Panc1 (cell line): Measurements from ENCODE around the gene DIAPH1. TPM values are rescaled to one million over a fixed set of nuclear protein-coding genes. Genes with fewer than 3 reads are reported as not detected.

Experiments
- ATAC-seq: fragments of 200-7000 bp; cut with Tn5 transposase; 2 replicates; pipeline ENCODE4 v1.9.1; 2020; ENCODE audit warnings: mild to moderate bottlenecking, moderate library complexity
- BruUV-seq: library from RNA; stranded (reverse); fragments of 400-500 nt; replicated peaks from 2 replicates; lab custom pipeline; 2021; lab: Mats Ljungman, UMichigan
- CTCF ChIA-PET: fragments of 300-600 bp; sonication (Branson Sonifier 250); formaldehyde crosslinking; loops from one replicate; lab custom pipeline; 2022; ENCODE audit warnings: antibody characterized with exemption; lab: Charles Lee
- POLR2A ChIA-PET: fragments of 300-600 bp; sonication (Branson Sonifier 250); formaldehyde crosslinking; loops from one replicate; lab custom pipeline; 2022; ENCODE audit warnings: antibody characterized with exemption; lab: Charles Lee
- DNase-seq: peaks from one replicate; pipeline ENCODE4 v3.0.0-alpha.2; 2010; ENCODE audit warnings: low read depth, low spot score
- H3K27ac ChIP-seq: 2 replicates; pipeline ENCODE4 v1.5.1; 2011; ENCODE audit warnings: mild to moderate bottlenecking, low read length, inconsistent platforms
- H3K27me3 ChIP-seq: fragments of 200-500 bp; sonication (Bioruptor generic); 2 replicates; pipeline ENCODE4 v1.6.0; 2014; ENCODE audit warnings: low read length, inconsistent platforms; ENCODE audit not compliant: control insufficient read depth, insufficient read depth
- H3K36me3 ChIP-seq: fragments of 200-500 bp; sonication (Bioruptor generic); 2 replicates; pipeline ENCODE4 v1.5.1; 2014; ENCODE audit warnings: inconsistent platforms, mild to moderate bottlenecking, low read length, moderate library complexity; ENCODE audit not compliant: control insufficient read depth, insufficient read depth
- H3K4me1 ChIP-seq: 2 replicates; pipeline ENCODE4 v1.5.1; 2011; ENCODE audit warnings: inconsistent platforms, mild to moderate bottlenecking, low read length, moderate library complexity; ENCODE audit not compliant: control insufficient read depth, insufficient read depth
- H3K4me3 ChIP-seq, 2 experiments: 2 replicates each; pipeline ENCODE4 v1.5.1; 2011 to 2012; ENCODE audit warnings: low read depth in 2 of 2, low read length in 2 of 2, mild to moderate bottlenecking in 2 of 2, inconsistent platforms in 1 of 2, moderate library complexity in 1 of 2
- H3K9me3 ChIP-seq: fragments of 200-500 bp; sonication (Bioruptor generic); 2 replicates; pipeline ENCODE4 v1.5.1; 2014; ENCODE audit warnings: low read depth, mild to moderate bottlenecking, inconsistent platforms, low read length, moderate library complexity; ENCODE audit not compliant: control insufficient read depth, insufficient read depth
- CTCF ChIP-seq: fragments of 450-650 bp; IDR thresholded peaks from 2 replicates; pipeline ENCODE4 v1.5.1; 2017; ENCODE audit warnings: mild to moderate bottlenecking
- POLR2AphosphoS5 ChIP-seq: IDR thresholded peaks from 2 replicates; pipeline ENCODE4 v1.6.1; 2012; ENCODE audit warnings: mild to moderate bottlenecking, low read depth, low read length, moderate library complexity
- REST ChIP-seq, 2 experiments: IDR thresholded peaks; 2 replicates each; pipeline ENCODE4 v1.6.1; 2011 to 2012; ENCODE audit warnings: low read depth in 2 of 2, control low read depth in 1 of 2, low read length in 1 of 2, mild to moderate bottlenecking in 1 of 2, moderate library complexity in 1 of 2; ENCODE audit not compliant: insufficient read depth in 1 of 2
- SIN3A ChIP-seq: IDR thresholded peaks from 2 replicates; pipeline ENCODE4 v1.6.1; 2012; ENCODE audit warnings: low read depth, mild to moderate bottlenecking, low read length, moderate library complexity, borderline replicate concordance; ENCODE audit not compliant: insufficient read depth
- TCF7L2 ChIP-seq: IDR thresholded peaks from 2 replicates; pipeline ENCODE4 v1.6.1; 2011; ENCODE audit warnings: mild to moderate bottlenecking, low read depth, low read length, inconsistent platforms
- in situ Hi-C: cut with HindIII; loops from 2 replicates; pipeline ENCODE4 v1.10.0; 2016; ENCODE audit warnings: low sequenced_read_pairs, low pct_unique_long_range_greater_than_20kb
- intact Hi-C: fragments of 100-400 bp; cut with micrococcal nuclease; formaldehyde crosslinking; loops from one replicate; pipeline ENCODE4 v1.10.0; 2022; ENCODE audit not compliant: unreplicated experiment
- total RNA-seq: library from RNA; stranded (reverse); gene quantifications from one replicate; pipeline ENCODE4 v1.2.1, GENCODE V29; 2021; ENCODE audit not compliant: unreplicated experiment

Gene DIAPH1
- total RNA-seq, 1 experiment from 2014 or later, result 155 TPM

GRCh38 chr5:141507387-141508091, 111.3 kb downstream of the DIAPH1 start:
- intact Hi-C loops, result no loop called here
- Histone ChIP-seq H3K4me3 (no peak overlapping the region), H3K27ac (no peak overlapping the region), H3K27me3 (no peaks in the 10 kb centered on the region), H3K9me3 (no peaks in the 10 kb centered on the region), H3K4me1 (peaks cover 2% of the 10 kb centered on the region; the same call in 1 of the 2 replicates), H3K36me3 (no peaks in the 10 kb centered on the region)
- POLR2A ChIA-PET, result interaction anchor here (0.6 to 0.7 kb wide), 3 partner anchors 15 to 48 kb away, joined by 3 to 5 read pairs (median 3); no protein-coding TSS in a partner anchor
- in situ Hi-C loops, result no loop called here
- DNase-seq (no peak), ATAC-seq (no peak)
- TF ChIP-seq TCF7L2 (no peak), SIN3A (no peak), REST (IDR thresholded peaks at IDR 0.05; ENCODE audit: insufficient read depth in 1 of 2, low read depth in 2 of 2, low read length in 1 of 2) (no peak), CTCF (no peak), POLR2AphosphoS5 (no peak)
- CTCF ChIA-PET, result interaction anchor here (0.6 to 1.2 kb wide), 3 partner anchors 17 to 90 kb away, joined by 3 to 5 read pairs (median 3); partner anchors contain the start of gene PCDHGB7
- no TSS peak for BruUV-seq

DNA sequence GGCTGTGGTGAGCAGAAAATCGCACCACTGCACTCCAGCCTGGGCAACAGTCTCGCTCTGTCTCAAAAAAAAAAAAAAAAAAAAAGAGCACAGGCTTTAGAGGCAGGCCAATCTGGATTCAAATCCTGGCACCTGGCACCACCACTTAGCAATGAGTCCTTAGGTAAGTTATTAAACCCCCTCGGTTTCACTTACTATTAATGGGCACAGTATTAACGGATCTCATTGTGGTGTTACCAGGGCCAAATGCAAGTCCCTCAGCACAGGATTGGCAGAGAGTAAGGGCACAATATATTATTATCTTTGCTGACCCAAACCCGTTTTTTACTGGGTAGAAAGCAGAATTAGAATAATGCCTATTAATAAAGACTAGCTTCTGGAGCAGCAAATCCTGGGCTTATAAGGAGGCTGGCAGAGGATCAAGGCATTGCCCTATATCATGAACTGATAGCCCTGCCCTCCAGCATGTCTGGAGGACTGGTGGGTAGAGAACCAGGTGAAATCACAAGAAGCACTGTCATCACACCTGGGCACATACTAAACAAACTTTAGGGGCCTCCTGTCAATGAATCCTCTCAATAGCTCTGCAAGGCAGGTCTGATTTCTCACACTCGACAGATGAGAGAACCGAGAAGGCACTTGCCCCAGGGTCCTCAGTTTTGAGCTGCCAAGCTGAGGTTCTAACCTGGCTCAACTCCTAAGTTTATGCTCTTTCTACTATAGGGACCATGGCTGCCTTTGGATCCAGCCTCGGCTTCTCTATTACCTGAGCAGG, 112.2 kb downstream of the DIAPH1 start:
- in situ Hi-C loops (no loop called here), intact Hi-C loops (no loop called here)
- H3K9me3 ChIP-seq, result no peaks in the 10 kb centered on the region
- POLR2A ChIA-PET, result interaction anchor here (0.6 to 0.7 kb wide), 2 partner anchors 14 to 47 kb away, joined by 3 to 5 read pairs; no protein-coding TSS in a partner anchor
- CTCF ChIA-PET, result no interaction called here
- ATAC-seq (no peak), DNase-seq (no peak)
- no peak for TF ChIP-seq POLR2AphosphoS5
- TF ChIP-seq CTCF, result no peak
- TF ChIP-seq TCF7L2, result no peak
- no peak for TF ChIP-seq SIN3A
- TF ChIP-seq REST (IDR thresholded peaks at IDR 0.05; ENCODE audit: insufficient read depth in 1 of 2, low read depth in 2 of 2, low read length in 1 of 2), result no peak
- H3K36me3 ChIP-seq, result no peaks in the 10 kb centered on the region
- no peaks in the 10 kb centered on the region for H3K4me1 ChIP-seq
- H3K27me3 ChIP-seq, result no peaks in the 10 kb centered on the region
- no peak overlapping the region; the same call in 1 of the 2 replicates for H3K27ac ChIP-seq
- BruUV-seq, result no TSS peak
- no peak overlapping the region for H3K4me3 ChIP-seq
